Lower lobe of right lung (tissue), 2 donors: ENCODE measurements around the gene IFITM10. TPM values are rescaled to one million over a fixed set of nuclear protein-coding genes. Genes with fewer than 3 reads are reported as not detected.

Experiments used
- ATAC-seq, 2 donors: fragments of 200-7000 bp; cut with Tn5 transposase; one replicate each; pipeline ENCODE4 v1.9.1; 2020 to 2022; ENCODE audit warnings: mild to moderate bottlenecking in 2 of 2, moderate library complexity in 2 of 2
- DNase-seq: peaks from one replicate; pipeline ENCODE4 v3.0.0-alpha.2; 2020
- H3K27ac ChIP-seq: fragments of 200-600 bp; one replicate; pipeline ENCODE4 v1.8.0; 2022
- H3K27me3 ChIP-seq: fragments of 200-600 bp; one replicate; pipeline ENCODE4 v1.8.0; 2022; ENCODE audit warnings: low read depth
- H3K36me3 ChIP-seq: fragments of 200-600 bp; one replicate; pipeline ENCODE4 v1.8.0; 2022; ENCODE audit warnings: mild to moderate bottlenecking
- H3K4me1 ChIP-seq: fragments of 200-600 bp; one replicate; pipeline ENCODE4 v1.8.0; 2022
- H3K4me3 ChIP-seq: fragments of 200-600 bp; one replicate; pipeline ENCODE4 v1.8.0; 2022; ENCODE audit warnings: mild to moderate bottlenecking
- H3K9me3 ChIP-seq: fragments of 200-600 bp; one replicate; pipeline ENCODE4 v1.8.0; 2022
- intact Hi-C: fragments of 100-400 bp; cut with DNase I; formaldehyde crosslinking; loops from one replicate; pipeline ENCODE4 v1.11.0; 2022
- total RNA-seq: library from RNA; stranded (reverse); fragmentation: NEBNext Ultra II Directional; extraction: Animal tissue kit (Norgen Biotek cat#: 25700); gene quantifications from one replicate; pipeline ENCODE4 v1.2.1, GENCODE V29; 2021
- TF ChIP-seq, protein P1 (sequence below): fragments of 200-600 bp; IDR thresholded peaks from one replicate; pipeline ENCODE4 v1.8.0; 2022; ENCODE audit warnings: antibody characterized with exemption, mild to moderate bottlenecking
- donor health status: DM: no; HTN: yes; CAD: no; lungs with severe emphysema.

Gene IFITM10
- total RNA-seq, 1 donor from 2014 or later, result 9.2 TPM

DNA sequence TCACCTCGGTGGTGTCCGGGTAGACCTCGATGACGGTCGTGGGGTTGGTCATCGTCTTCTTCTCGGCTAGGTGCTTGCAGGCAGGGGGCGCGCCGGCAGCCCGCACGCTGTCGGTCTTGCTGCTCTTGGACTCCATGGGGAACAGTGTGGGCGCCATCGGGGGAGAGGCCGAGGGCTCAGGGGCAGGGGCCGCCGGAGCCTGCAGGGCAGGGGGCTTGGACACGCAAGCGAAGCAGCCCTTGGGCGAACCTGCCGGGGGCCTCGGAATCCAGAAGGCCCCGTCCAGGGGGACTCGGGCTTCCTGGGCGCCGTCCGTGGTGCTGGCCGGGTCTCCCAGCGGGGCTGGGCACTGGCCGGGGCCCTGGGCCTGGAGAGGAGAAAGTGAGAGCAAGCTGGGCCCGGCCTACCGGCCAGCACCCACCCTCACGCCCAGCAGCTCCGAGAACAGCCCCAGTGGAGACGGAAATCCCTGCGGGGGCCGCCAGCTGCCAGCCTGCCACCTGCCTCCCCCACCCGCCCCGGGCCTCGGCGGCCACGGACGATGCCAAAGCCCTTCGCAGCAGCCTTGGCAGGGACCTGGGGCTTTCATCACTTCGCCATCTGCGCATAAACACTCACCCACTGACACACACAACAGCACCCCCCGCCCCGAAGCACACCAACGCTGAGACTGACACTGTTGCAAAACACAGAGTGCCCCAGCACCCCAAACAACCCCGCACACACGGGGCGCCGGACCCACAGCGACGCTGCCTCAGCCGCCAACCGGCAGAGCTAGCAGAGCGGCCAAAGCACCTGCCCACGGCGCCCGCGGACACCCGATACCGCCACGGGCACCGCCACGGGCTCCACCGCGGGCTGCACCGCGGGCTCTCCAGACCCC lies 2.4 kb downstream of the IFITM10 start:
- Histone ChIP-seq H3K27ac (no peak overlapping the region), H3K36me3 (peaks cover 11% of the 10 kb centered on the region), H3K27me3 (peaks cover 22% of the 10 kb centered on the region), H3K4me3 (peak overlapping the region; percentile 30), H3K9me3 (no peaks in the 10 kb centered on the region), H3K4me1 (peaks cover 21% of the 10 kb centered on the region)
- DNase-seq (no peak), ATAC-seq (no peak)
- TF ChIP-seq, protein P1, sequence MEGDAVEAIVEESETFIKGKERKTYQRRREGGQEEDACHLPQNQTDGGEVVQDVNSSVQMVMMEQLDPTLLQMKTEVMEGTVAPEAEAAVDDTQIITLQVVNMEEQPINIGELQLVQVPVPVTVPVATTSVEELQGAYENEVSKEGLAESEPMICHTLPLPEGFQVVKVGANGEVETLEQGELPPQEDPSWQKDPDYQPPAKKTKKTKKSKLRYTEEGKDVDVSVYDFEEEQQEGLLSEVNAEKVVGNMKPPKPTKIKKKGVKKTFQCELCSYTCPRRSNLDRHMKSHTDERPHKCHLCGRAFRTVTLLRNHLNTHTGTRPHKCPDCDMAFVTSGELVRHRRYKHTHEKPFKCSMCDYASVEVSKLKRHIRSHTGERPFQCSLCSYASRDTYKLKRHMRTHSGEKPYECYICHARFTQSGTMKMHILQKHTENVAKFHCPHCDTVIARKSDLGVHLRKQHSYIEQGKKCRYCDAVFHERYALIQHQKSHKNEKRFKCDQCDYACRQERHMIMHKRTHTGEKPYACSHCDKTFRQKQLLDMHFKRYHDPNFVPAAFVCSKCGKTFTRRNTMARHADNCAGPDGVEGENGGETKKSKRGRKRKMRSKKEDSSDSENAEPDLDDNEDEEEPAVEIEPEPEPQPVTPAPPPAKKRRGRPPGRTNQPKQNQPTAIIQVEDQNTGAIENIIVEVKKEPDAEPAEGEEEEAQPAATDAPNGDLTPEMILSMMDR, result no peak
- intact Hi-C loops, result no loop called here

DNA sequence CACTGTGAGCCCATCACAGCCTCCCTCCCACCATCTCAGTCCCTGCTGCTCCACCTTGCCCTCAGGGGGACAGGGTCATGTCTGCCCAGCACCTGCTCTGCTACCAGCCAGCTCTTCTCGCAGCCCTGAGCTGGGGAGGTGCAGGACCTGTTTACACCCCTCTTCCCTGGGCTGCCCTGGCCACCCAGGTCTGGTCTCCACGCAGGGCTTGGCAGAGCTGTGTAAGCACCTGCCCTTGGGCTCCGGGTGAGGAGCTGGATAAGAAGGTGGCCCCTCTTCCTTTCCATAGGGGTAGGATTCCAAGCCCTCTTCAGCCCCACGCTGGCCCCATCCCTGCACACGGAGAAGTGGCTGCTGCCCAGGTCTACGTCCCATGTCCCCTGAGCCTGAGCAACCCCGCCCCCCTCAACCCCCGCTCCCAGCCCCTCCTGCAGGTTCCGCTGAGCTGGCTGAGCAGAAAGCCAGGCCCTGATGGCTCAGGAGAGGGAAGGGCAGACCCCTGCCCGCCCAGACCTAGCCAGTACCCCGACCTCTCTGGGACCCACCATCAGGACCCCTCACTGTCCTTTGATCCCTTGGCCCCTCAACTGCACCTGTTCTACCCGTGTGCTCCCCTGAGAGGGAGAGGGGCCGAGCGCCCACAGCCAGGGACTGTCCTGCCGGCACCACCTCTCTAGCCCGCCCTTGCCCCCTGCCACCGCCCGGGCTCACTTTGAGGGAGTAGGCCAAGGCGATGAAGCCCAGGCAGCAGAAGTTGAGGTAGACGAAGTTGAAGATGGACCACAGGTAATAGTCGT lies 3.2 kb downstream of the IFITM10 start:
- ATAC-seq, result no peak
- intact Hi-C loops, result no loop called here
- Histone ChIP-seq H3K27ac (no peak overlapping the region), H3K27me3 (peaks cover 22% of the 10 kb centered on the region), H3K4me3 (no peak overlapping the region), H3K36me3 (peaks cover 3% of the 10 kb centered on the region), H3K9me3 (no peaks in the 10 kb centered on the region), H3K4me1 (peaks cover 21% of the 10 kb centered on the region)
- DNase-seq, result no peak
- TF ChIP-seq, protein P1, result no peak

DNA sequence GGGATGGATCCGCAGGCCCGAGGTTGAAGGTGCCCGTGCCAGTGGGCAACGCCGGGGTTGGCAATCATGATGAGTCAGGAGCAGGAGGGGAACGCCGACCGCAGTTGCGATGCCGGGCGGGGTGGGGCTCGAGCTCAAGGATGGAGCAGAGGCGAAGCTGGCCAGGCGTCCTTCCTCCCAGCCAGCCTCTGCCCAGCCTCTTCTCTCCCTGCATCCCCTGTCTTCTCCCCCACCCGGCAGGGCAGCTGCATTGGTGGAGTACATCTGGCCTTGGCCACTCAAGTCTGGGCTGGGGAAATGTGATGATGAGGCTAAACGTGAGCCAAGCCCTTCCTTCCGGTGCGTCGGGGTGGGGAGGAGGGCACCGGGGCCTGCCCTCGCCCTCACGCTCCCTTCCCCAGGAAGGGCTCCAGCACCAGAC lies 3.9 kb downstream of the IFITM10 start:
- Histone ChIP-seq H3K9me3 (no peaks in the 10 kb centered on the region), H3K4me3 (no peak overlapping the region), H3K4me1 (peaks cover 21% of the 10 kb centered on the region), H3K27me3 (peaks cover 22% of the 10 kb centered on the region), H3K36me3 (no peaks in the 10 kb centered on the region), H3K27ac (no peak overlapping the region)
- DNase-seq (no peak), ATAC-seq (no peak)
- intact Hi-C loops, result no loop called here
- TF ChIP-seq, protein P1, result no peak

DNA sequence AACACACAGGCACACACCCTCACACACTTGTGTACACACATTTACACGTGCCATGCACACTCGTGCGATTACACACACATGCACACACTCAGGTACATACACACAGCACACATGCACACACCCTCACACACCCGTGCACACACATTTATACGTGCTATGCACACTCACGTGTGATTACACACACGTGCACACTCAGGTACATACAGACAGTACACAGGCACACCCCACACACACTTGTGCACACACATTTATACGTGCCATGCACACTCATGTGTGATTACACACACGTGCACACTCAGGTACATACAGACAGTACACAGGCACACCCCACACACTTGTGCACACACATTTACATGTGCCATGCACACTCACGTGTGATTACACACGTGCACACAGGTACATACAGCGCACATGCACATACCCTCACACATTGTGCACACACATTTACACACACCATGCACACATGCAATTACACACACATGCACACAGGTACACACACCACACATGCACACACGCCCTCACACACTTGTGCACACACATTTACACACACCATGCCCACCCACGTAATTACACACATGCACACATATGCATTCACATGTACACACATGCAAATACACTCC lies 4.6 kb downstream of the IFITM10 start:
- H3K27ac ChIP-seq, result no peak overlapping the region
- no peaks in the 10 kb centered on the region for H3K36me3 ChIP-seq
- H3K4me3 ChIP-seq, result no peak overlapping the region
- TF ChIP-seq, protein P1, result no peak
- DNase-seq (no peak), ATAC-seq (no peak)
- H3K27me3 ChIP-seq, result peaks cover 22% of the 10 kb centered on the region
- H3K9me3 ChIP-seq, result no peaks in the 10 kb centered on the region
- H3K4me1 ChIP-seq, result peaks cover 15% of the 10 kb centered on the region
- intact Hi-C loops, result no loop called here

DNA sequence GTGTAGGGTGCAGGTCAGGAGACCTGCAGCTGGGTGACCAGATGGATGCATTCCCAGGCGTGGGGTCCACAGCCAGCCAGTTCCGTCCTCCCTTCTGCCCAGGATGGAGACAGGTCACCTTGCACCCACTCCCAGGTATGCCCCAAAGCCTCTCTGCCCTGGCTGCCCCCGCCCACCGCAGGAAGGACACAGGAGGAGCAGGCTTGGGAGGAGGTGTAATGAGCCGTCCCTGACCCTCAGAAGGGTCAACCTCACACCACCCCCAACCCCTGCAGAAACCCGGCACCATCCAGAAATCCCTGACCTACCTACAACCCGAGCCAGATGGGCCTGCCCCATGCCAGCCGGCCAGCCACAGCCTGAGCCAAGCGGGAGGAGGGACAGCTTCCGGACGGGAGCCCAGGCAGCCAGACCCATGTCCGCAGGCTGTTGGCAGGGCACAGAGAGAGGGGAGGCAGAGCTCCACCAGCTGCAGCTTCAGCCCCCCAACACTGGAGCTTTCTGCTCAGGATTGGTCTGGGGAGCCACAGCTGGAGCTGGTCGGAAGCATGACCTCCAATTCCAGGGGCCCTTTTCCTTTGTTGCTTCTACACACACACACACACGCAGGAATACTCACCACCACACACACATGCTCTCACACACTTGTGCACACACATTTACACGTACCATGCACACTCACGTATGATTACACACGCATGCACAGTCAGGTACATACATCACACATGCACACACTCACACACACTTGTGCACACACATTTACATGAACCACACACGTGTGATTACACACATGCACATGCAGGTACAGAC lies 5.3 kb downstream of the IFITM10 start:
- no peak overlapping the region for H3K4me3 ChIP-seq
- TF ChIP-seq, protein P1, result no peak
- no peaks in the 10 kb centered on the region for H3K9me3 ChIP-seq
- intact Hi-C loops, result no loop called here
- H3K4me1 ChIP-seq, result peaks cover 9% of the 10 kb centered on the region
- H3K36me3 ChIP-seq, result no peaks in the 10 kb centered on the region
- no peak for DNase-seq
- peaks cover 22% of the 10 kb centered on the region for H3K27me3 ChIP-seq
- no peak overlapping the region for H3K27ac ChIP-seq
- no peak for ATAC-seq
